ENCODE results near the gene RTTN. TPM values are rescaled to one million over a fixed set of nuclear protein-coding genes. Genes with fewer than 3 reads are reported as not detected.

The RTTN gene
- polyA plus RNA-seq, 1 donor (not counting 4 experiments of a cell fraction or from before 2014, with no cell fraction given) = 77.3 TPM

DNA sequence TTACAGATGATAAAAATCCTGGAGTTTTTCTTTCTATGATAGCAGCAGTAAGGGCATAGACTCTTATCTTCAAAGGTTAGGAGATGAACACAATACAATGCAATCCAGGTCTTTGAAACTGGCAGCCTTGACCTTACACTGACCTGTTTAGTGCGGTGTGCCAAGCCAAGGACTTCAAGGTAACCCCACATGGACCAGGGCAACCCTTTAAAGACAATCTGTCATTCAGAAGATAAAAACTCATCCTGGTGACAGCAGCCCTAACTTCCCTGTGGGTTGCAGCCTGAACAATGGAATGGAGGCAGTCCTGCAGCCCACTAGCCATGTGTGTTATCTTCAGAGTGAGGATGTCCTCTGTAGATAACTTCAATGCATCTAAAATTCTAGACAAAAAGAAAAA, 78.1 kb downstream of the RTTN start:
- Histone ChIP-seq H3K9me1 (ENCODE audit: control insufficient read depth, extremely low read depth, insufficient read depth, low read length) (no peaks in the 10 kb centered on the region), H3K4me2 (ENCODE audit: control insufficient read depth, extremely low read depth, insufficient read depth, low read depth, low read length) (no peak overlapping the region), H3K79me2 (ENCODE audit: control insufficient read depth, insufficient read depth, low read length) (no peaks in the 10 kb centered on the region), H3K4me3 (ENCODE audit: control insufficient read depth in 2 of 3, extremely low read depth in 1 of 3, insufficient read depth in 2 of 3, low read depth in 1 of 3, low read length in 3 of 3) (no peak overlapping the region), H3K27me3 (ENCODE audit: control insufficient read depth, extremely low read depth, insufficient read depth, low read length) (no peaks in the 10 kb centered on the region), H3K9me3 (ENCODE audit: control insufficient read depth, low read depth, low read length) (no peaks in the 10 kb centered on the region), H3K27ac (ENCODE audit: control insufficient read depth, insufficient read depth, low read length) (no peak overlapping the region), H3K9ac (ENCODE audit: control insufficient read depth, extremely low read depth, insufficient read depth, low read length) (no peak overlapping the region), H3K36me3 (ENCODE audit: control insufficient read depth in 2 of 2, extremely low read depth in 1 of 2, insufficient read depth in 2 of 2, low read length in 2 of 2) (no peaks in the 10 kb centered on the region), H2AFZ (ENCODE audit: control insufficient read depth, low read length) (no peak overlapping the region), H3K4me1 (ENCODE audit: control insufficient read depth, extremely low read depth, insufficient read depth, low read length) (no peaks in the 10 kb centered on the region), H4K20me1 (ENCODE audit: control insufficient read depth, extremely low read depth, insufficient read depth, low read length) (no peaks in the 10 kb centered on the region)
- TF ChIP-seq CTCF (optimal IDR thresholded peaks at IDR 0.05 in 1 of 3, IDR thresholded peaks at IDR 0.05 in 1 of 3, conservative IDR thresholded peaks at IDR 0.05 in 1 of 3; ENCODE audit: extremely low read depth in 1 of 3, insufficient read depth in 2 of 3, low read length in 3 of 3) (no peak), EZH2 (IDR thresholded peaks at IDR 0.05; ENCODE audit: low read length) (no peak)
- dilution Hi-C loops (cut with MboI; ENCODE audit: extremely low pct_ligation_motif_present, low sequenced_read_pairs) = no loop called here
- DNase-seq (ENCODE audit: low read depth, low spot score) (no peak), FAIRE-seq (no peak)

- Histone ChIP-seq H3K27ac (ENCODE audit: control insufficient read depth, insufficient read depth, low read length) (no peak overlapping the region), H3K36me3 (ENCODE audit: control insufficient read depth in 2 of 2, extremely low read depth in 1 of 2, insufficient read depth in 2 of 2, low read length in 2 of 2) (no peaks in the 10 kb centered on the region), H3K9me3 (ENCODE audit: control insufficient read depth, low read depth, low read length) (no peaks in the 10 kb centered on the region), H3K27me3 (ENCODE audit: control insufficient read depth, extremely low read depth, insufficient read depth, low read length) (no peaks in the 10 kb centered on the region), H3K4me1 (ENCODE audit: control insufficient read depth, extremely low read depth, insufficient read depth, low read length) (no peaks in the 10 kb centered on the region), H3K4me3 (ENCODE audit: control insufficient read depth in 2 of 3, extremely low read depth in 1 of 3, insufficient read depth in 2 of 3, low read depth in 1 of 3, low read length in 3 of 3) (no peak overlapping the region), H3K9ac (ENCODE audit: control insufficient read depth, extremely low read depth, insufficient read depth, low read length) (no peak overlapping the region), H4K20me1 (ENCODE audit: control insufficient read depth, extremely low read depth, insufficient read depth, low read length) (no peaks in the 10 kb centered on the region), H3K79me2 (ENCODE audit: control insufficient read depth, insufficient read depth, low read length) (no peaks in the 10 kb centered on the region), H3K9me1 (ENCODE audit: control insufficient read depth, extremely low read depth, insufficient read depth, low read length) (no peaks in the 10 kb centered on the region), H3K4me2 (ENCODE audit: control insufficient read depth, extremely low read depth, insufficient read depth, low read depth, low read length) (no peak overlapping the region), H2AFZ (ENCODE audit: control insufficient read depth, low read length) (no peak overlapping the region)
- no peak for FAIRE-seq
- DNase-seq (ENCODE audit: low read depth, low spot score) = no peak
- dilution Hi-C loops (cut with MboI; ENCODE audit: extremely low pct_ligation_motif_present, low sequenced_read_pairs) = no loop called here
- TF ChIP-seq EZH2 (IDR thresholded peaks at IDR 0.05; ENCODE audit: low read length) (no peak), CTCF (optimal IDR thresholded peaks at IDR 0.05 in 1 of 3, IDR thresholded peaks at IDR 0.05 in 1 of 3, conservative IDR thresholded peaks at IDR 0.05 in 1 of 3; ENCODE audit: extremely low read depth in 1 of 3, insufficient read depth in 2 of 3, low read length in 3 of 3) (no peak)
Observed at GRCh38 chr18:70126832-70127231, 78.7 kb downstream of the RTTN start.

Data from keratinocyte (primary cell).